HG02970 (cell line): ENCODE data around the gene PLEKHH2.
A peak's percentile ranks its signal among the peaks of the same experiment; 100 is the strongest.
"Not testable (repeated sequence)": the region's sequence is repeated elsewhere in the genome, so short reads cannot be mapped to it uniquely, and the experiment has no call there.

ENCODE experiments used
- ATAC-seq: cut with Tn5 transposase; IDR thresholded peaks from one replicate; pipeline ENCODE4 v1.9.1; 2021; ENCODE audit warnings: mild to moderate bottlenecking, moderate library complexity, moderate number of reproducible peaks; ENCODE audit not compliant: unreplicated experiment, low FRiP score

PLEKHH2 gene

DNA sequence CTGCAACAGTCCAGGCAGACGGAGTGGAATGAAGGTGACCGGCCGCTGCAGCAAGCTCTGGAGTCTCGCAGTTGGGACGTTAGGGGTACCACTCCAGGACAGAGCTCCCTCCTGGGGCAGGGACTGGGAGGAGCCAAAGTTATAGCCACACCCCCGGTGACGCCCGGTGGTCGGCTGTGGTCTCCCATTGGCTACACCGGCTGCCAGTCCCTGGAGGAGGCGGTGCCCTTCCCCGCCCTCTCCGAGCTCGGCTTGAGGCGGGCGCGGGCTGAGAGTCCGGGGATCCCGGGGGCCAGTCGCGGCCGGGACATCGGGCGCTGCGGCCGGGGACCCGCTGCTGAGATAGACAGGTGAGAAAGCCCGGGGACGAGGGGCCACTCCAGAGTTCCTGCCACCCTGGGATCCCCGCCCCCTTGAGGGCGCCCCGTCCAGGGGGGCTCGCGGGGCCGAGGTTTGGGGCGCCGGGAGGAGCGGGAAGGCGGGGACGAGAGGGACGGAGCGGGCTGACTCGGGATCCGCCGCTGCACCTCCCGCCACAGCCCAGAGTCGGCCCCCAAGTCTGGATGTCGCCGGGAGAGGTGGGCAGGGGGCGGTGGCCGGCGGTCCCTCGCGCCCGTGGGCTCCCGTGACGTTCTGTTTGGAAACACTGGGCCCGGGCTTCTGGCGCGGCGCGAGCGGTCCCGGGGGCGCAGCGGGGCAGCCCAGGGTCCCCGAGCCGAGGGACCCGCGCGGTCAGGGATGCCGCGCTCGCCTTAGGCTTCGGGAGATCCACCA lies at the start of gene PLEKHH2:
Gene PLEKHH2 (plus strand): TSS at position 231 of the 774 bp plus-strand sequence. CDS start 7,414 bp downstream, outside the sequence.
- peak; percentile 96 for ATAC-seq

DNA sequence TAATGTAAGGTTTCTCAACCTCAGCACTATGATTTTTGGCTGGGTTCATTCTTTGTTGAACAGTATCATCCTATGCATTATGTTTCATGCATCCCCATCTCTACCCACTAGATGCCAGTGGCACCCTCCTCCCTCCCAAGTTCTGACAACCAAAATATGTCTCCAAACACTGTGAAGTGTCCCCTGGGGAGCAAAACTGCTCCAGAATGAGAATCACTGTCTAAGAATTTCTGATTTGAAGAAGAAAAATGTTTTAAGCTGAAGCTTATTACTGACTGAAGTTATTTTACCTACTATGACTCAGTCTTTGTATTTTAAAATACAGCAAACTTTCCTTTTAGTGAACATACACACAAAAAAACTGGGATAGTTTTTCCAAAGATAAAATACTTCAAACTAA lies 44.6 kb upstream of the PLEKHH2 start:
- ATAC-seq: no peak

DNA sequence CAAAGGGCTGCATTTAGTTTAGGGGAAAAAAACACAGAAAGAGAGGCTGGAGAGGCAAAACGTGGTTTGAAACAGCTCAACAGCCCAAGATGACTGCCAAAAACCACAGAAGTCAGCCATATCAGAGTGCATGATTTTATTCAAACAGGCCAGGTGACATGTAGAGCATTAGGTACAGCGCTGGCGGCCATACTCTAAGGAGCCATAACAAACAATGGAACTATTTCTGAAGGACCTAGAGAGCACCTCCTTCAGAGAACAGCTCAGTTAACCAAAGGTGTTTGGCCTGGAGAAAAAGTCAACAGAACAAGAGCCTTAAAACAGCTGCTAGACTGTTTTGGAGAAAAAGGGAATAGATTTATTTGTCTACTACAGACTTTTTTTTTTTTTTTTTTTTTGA lies 43.8 kb upstream of the PLEKHH2 start:
- no peak for ATAC-seq

GRCh38 chr2:43594875-43595274 lies 42.2 kb upstream of the PLEKHH2 start:
- no peak for ATAC-seq

- peak; percentile 97 for ATAC-seq
Observed at GRCh38 chr2:43595603-43596412, 41.3 kb upstream of the PLEKHH2 start, which contains the start of gene THADA. Gene THADA, minus strand, starts transcription at chr2:43596038. Its CDS starts 3,646 bp downstream, at chr2:43592392.

GRCh38 chr2:43600596-43600995 lies 36.5 kb upstream of the PLEKHH2 start:
- not testable (repeated sequence) for ATAC-seq

DNA sequence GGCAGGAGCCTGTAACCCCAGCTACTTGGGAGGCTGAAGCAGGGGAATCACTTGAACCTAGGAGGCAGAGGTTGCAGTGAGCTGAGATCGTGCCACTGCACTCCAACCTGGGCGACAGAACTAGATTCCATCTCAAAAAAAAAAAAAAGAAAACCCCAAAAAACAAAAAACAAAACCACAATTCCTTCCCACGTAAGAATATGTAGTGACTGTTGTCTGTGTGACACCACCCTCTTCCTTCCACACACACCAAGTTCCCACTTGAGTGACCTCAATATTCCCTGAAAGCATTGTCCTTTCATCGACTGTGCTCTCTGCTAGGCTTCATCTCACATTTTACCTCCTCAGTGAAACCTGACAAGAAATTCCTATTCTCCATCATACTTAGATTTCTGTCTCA lies 32.4 kb upstream of the PLEKHH2 start:
- ATAC-seq: no peak

DNA sequence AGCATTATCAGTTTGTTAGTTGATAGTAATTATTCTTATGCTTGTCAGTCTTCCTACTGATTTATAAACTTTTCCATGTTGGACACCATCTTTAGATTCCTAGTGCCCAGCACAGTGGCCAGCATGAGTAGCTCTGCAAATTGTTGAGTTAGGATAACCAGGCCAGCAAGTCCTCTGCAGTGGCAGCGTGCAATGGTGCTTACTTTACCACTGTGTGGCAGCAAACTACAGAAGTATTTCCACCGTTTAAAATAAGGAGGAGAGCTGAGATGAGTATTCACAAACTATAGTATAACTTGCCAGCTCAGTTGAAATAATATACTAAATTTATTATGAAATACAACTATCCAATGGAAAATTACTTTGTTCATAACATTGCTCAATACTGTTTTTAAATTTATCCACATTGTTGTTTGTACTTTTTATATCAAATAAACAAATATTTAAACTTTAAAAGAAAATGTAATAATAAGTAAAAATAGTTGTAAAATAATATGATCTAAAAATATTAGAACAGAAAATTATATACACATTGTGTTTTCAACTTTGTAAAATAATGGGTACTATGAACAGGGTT lies 31.9 kb upstream of the PLEKHH2 start:
- ATAC-seq: no peak

DNA sequence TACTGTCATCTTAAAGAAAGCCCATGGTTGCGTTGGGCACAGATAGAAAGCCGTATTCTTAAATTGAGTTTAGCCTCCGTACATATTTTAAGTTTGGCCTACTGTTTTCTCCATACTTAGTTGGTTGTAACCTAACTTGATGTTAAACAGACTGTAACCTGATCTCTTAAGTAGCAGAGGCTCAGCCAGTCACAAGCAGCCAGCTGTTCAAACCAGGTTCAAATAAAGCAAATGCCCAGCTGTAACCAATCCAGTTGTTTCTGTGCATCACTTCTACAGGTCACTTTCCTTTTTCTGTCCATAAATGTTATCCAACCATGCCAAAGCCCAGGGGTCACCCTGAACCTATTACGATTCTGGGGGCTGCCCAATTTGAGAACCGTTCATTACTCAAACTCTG lies 31.2 kb upstream of the PLEKHH2 start:
- ATAC-seq: no peak

DNA sequence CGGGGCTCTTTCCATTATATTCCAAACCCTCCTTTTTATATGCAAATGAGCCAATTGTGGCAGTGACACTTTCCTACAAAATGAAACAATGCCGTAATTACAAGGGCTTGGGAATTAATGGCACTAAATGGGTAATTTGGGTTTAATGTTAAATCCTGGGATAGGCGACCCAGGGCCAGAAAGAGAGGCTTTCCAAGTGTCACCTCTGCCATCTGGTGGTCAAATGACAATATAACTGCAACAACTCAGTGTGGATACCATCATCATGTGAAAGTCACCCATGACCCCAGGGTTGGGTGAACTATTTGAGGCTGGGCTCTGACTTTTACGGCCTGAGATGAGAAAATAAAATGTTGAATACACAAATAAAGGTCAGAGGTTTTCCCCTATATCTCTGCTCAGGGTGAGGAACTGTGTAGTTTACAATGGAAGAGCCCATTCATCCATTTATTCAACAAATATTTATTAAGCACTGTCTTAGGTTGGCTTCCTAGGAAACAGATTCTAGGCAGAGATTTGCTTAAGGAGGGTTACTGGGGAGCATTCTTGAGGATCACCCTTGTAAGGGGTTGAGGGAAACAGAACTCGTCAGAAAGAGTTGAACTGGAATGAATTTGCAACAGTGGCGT lies 27.7 kb upstream of the PLEKHH2 start:
- no peak for ATAC-seq

DNA sequence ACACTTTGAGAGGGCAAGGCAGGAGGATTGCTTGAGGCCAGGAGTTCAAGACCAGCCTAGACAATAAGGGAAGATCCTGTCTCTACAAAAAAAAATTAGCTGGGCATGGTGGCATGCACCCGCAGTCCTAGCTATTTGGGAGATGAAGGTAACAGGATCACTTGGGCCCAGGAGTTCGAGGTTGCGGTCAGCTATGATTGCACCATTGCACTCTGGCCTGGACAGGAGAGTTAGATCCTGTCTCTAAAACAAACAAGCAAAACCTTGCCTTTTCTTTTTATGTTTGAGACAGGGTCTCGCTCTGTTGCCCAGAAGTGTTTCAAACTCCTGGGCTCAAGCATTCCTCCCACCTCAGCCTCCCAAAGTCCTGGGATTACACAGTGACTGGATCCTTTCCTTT lies 26.7 kb upstream of the PLEKHH2 start:
- ATAC-seq: no peak

- no peak for ATAC-seq
Observed at GRCh38 chr2:43611987-43612894, 24.8 kb upstream of the PLEKHH2 start.

GRCh38 chr2:43612944-43613343 lies 24.1 kb upstream of the PLEKHH2 start:
- no peak for ATAC-seq

DNA sequence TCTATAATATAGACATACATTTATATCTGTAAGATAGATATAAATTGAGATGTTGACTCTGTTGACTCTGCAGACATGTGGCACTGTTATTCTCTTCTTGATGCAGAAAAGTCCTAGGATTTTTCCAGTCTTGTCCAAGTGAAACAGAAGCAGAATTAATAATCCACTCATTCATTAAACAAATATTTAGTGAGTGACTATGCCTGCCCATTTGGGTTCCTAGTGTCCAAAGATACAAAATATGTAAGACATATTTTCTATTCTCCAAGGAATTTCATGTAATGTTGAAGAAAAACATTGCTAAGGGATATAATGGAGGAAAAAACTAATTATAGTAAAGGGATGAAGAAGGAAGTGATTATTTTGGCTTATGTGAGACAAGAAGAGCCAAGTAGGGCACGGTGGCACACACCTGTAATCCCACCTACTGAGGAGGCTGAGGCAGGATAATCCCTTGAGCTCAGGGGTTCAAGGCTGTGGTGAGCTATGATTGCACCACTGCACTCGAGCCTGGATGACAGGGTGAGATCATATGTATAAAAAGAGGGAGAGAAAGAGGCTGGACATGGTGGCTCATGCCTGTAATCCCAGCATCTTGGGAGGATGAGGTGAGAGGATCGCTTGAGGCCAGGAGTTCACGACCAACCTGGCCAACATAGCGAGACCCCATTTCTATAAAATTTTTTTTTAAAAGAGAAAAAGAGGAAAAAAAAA lies 19.9 kb upstream of the PLEKHH2 start:
- ATAC-seq: no peak

GRCh38 chr2:43619511-43619910 lies 17.5 kb upstream of the PLEKHH2 start:
- no peak for ATAC-seq

DNA sequence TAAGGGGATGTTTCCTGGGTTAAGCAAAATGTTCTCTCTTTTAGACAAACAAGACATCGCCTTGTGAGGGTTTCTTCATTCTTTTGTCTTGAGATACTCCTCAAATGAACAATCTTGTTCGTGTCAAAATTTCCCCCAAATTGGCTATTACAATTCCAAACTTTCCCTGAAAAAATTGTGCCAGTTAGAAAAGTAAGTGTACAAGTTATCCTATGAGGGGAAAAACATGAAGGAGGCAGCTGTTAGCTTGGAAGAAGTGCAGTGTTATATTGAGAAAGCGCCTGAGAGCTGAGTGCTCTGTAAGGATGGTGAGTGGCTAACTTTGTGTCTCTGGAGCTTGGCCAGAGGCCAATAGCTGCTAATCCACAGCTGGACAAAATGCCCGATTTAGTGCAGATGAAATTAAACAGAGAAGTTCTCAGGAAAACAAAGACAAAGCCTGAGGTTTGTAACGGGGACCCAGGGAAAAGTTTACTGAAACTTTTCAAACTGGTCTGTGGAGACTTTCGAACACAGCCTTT lies 14.1 kb upstream of the PLEKHH2 start:
- no peak for ATAC-seq

GRCh38 chr2:43631618-43632317 lies 5.3 kb upstream of the PLEKHH2 start:
- ATAC-seq: no peak

DNA sequence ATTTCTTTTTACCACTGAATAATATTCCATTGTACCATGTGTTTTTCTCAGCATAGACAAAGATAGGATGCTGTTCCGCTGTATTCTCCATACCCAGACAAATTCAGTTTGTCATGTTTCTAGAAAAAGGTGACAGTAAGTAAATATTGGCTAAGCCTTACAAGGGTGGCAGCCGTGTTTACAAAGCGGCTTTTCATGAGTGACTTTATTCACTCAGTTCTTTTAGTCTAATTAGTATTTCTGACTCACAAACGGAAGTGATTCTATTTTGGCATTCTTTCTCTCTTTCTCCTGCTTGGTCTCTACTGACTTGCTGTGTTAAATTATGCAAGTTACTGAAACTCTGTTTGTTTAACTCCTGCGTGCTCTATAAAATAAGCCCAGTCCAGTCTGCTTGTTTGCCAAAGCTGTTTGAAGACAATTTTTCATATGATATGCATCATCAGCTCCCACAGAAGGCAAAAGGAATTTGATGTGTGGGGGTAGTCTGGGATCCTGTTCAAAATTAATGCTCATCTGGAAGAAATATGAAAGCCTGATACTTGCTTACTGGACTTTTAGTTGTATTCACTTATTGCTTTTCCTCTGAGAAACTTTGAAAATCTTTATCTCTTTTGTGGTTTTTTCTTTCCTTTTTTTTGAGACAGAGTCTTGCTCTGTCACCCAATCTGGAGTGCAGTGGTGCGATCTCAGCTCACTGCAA lies 2.3 kb upstream of the PLEKHH2 start:
- ATAC-seq: no peak
